COLO668 (cell line): ENCODE data around the gene PPTC7.
"Not testable (repeated sequence)": the region's sequence is repeated elsewhere in the genome, so short reads cannot be mapped to it uniquely, and the experiment has no call there.

ENCODE experiments used
- DNase-seq: peaks from one replicate; lab custom pipeline; 2025; ENCODE audit not compliant: unreplicated experiment; lab: John Stamatoyannopoulos, UW

The PPTC7 gene

GRCh38 chr12:110583137-110584059 lies at the start of gene PPTC7:
PPTC7 (minus strand) TSS chr12:110583318; CDS start chr12:110583031, 287 bp downstream.
- DNase-seq, result peak; percentile 97

- DNase-seq, result no peak
Observed at GRCh38 chr12:110627500-110628195, 44.5 kb upstream of the PPTC7 start.

- DNase-seq, result no peak
Observed at GRCh38 chr12:110622582-110622981, 39.5 kb upstream of the PPTC7 start.

- DNase-seq, result no peak
Observed at GRCh38 chr12:110619534-110619953, 36.4 kb upstream of the PPTC7 start.

- no peak for DNase-seq
Observed at GRCh38 chr12:110616471-110617115, 33.5 kb upstream of the PPTC7 start.

GRCh38 chr12:110615171-110615570 lies 32.1 kb upstream of the PPTC7 start:
- no peak for DNase-seq

GRCh38 chr12:110613771-110614684 lies 30.9 kb upstream of the PPTC7 start, which contains the start of gene TCTN1:
TCTN1 (plus strand) TSS chr12:110614129; CDS start chr12:110614183, 54 bp downstream.
- peak; percentile 98 for DNase-seq

- DNase-seq, result no peak
Observed at GRCh38 chr12:110613071-110613770, 30.1 kb upstream of the PPTC7 start.

GRCh38 chr12:110606253-110606611 lies 23.1 kb upstream of the PPTC7 start:
- DNase-seq, result no peak

GRCh38 chr12:110602085-110602814 lies 19.1 kb upstream of the PPTC7 start:
- DNase-seq, result peak; percentile 30

GRCh38 chr12:110600254-110600653 lies 17.1 kb upstream of the PPTC7 start:
- DNase-seq, result no peak

GRCh38 chr12:110599334-110599733 lies 16.2 kb upstream of the PPTC7 start:
- no peak for DNase-seq

GRCh38 chr12:110597885-110598284 lies 14.8 kb upstream of the PPTC7 start:
- DNase-seq, result no peak

- not testable (repeated sequence) for DNase-seq
Observed at GRCh38 chr12:110592919-110593318, 9.8 kb upstream of the PPTC7 start.

- DNase-seq, result no peak
Observed at GRCh38 chr12:110592078-110592477, 9.0 kb upstream of the PPTC7 start.

- no peak for DNase-seq
Observed at GRCh38 chr12:110591451-110592051, 8.4 kb upstream of the PPTC7 start.

- DNase-seq, result no peak
Observed at GRCh38 chr12:110590806-110591326, 7.7 kb upstream of the PPTC7 start.

- DNase-seq, result no peak
Observed at GRCh38 chr12:110590059-110590458, 6.9 kb upstream of the PPTC7 start.
